C4-2B (cell line): ENCODE results near the gene PPP2R5E.

Source experiments
- CTCF ChIP-seq: fragments of 450-650 bp; conservative IDR thresholded peaks from 2 replicates; pipeline ENCODE4 v1.5.1; 2017; ENCODE audit warnings: mild to moderate bottlenecking
- ZFX ChIP-seq: fragments of 450-650 bp; IDR thresholded peaks from 2 replicates; pipeline ENCODE4 v1.6.1; 2017

- TF ChIP-seq CTCF (no peak), ZFX (no peak)
Observed at GRCh38 chr14:63457498-63457897, 85.7 kb downstream of the PPP2R5E start.
